H9 (cell line): ENCODE results near the gene CHD9NB. TPM values are rescaled to one million over a fixed set of nuclear protein-coding genes. Genes with fewer than 3 reads are reported as not detected.

ENCODE experiments used
- DNase-seq: peaks from one replicate; pipeline ENCODE4 v3.0.0-alpha.2; 2017
- H2AFZ ChIP-seq: one replicate; pipeline ENCODE4 v1.6.1; 2013; ENCODE audit warnings: mild to moderate bottlenecking, low read length, control low read depth, moderate library complexity
- H2AK5ac ChIP-seq: 2 replicates; pipeline ENCODE4 v1.6.1; 2013; ENCODE audit warnings: low read length, control low read depth, mixed read lengths; ENCODE audit not compliant: insufficient read length
- H2BK120ac ChIP-seq: one replicate; pipeline ENCODE4 v1.6.1; 2013; ENCODE audit warnings: low read depth, mild to moderate bottlenecking, low read length, control low read depth, inconsistent platforms; ENCODE audit not compliant: poor library complexity, severe bottlenecking
- H2BK12ac ChIP-seq: 2 replicates; pipeline ENCODE4 v1.6.1; 2013; ENCODE audit warnings: low read length, control low read depth, mixed read lengths, low read depth; ENCODE audit not compliant: insufficient read length
- H2BK15ac ChIP-seq: 2 replicates; pipeline ENCODE4 v1.6.1; 2013; ENCODE audit warnings: low read depth, low read length, control low read depth
- H2BK20ac ChIP-seq: one replicate; pipeline ENCODE4 v1.6.1; 2013; ENCODE audit warnings: low read depth, mild to moderate bottlenecking, low read length, control low read depth, inconsistent platforms; ENCODE audit not compliant: poor library complexity, severe bottlenecking
- H2BK5ac ChIP-seq: 2 replicates; pipeline ENCODE4 v1.6.1; 2013; ENCODE audit warnings: low read length, control low read depth, mixed read lengths; ENCODE audit not compliant: insufficient read length
- H3K14ac ChIP-seq: 2 replicates; pipeline ENCODE4 v1.6.1; 2013; ENCODE audit warnings: low read length, control low read depth; ENCODE audit not compliant: insufficient read depth
- H3K18ac ChIP-seq: 2 replicates; pipeline ENCODE4 v1.6.1; 2013; ENCODE audit warnings: low read depth, mild to moderate bottlenecking, mixed read lengths, low read length, control low read depth; ENCODE audit not compliant: insufficient read length
- H3K23ac ChIP-seq: 2 replicates; pipeline ENCODE4 v1.6.1; 2013; ENCODE audit warnings: low read length, control low read depth, mixed read lengths, low read depth; ENCODE audit not compliant: insufficient read length
- H3K23me2 ChIP-seq: 2 replicates; pipeline ENCODE4 v1.6.1; 2013; ENCODE audit warnings: low read depth, mild to moderate bottlenecking, mixed read lengths, low read length, control low read depth; ENCODE audit not compliant: insufficient read length, poor library complexity, severe bottlenecking
- H3K27ac ChIP-seq: 2 replicates; pipeline ENCODE4 v1.5.1; 2013; ENCODE audit warnings: low read length, control low read depth, mixed read lengths, low read depth; ENCODE audit not compliant: insufficient read length
- H3K27me3 ChIP-seq: 2 replicates; pipeline ENCODE4 v1.6.1; 2013; ENCODE audit warnings: low read length, control low read depth, inconsistent platforms; ENCODE audit not compliant: insufficient read depth
- H3K4ac ChIP-seq: 2 replicates; pipeline ENCODE4 v1.6.1; 2013; ENCODE audit warnings: low read depth, mild to moderate bottlenecking, control low read depth, inconsistent platforms, low read length, moderate library complexity
- H3K4me1 ChIP-seq: 2 replicates; pipeline ENCODE4 v1.6.1; 2013; ENCODE audit warnings: low read length, control low read depth, inconsistent platforms; ENCODE audit not compliant: insufficient read depth
- H3K4me2 ChIP-seq: 2 replicates; pipeline ENCODE4 v1.6.1; 2013; ENCODE audit warnings: low read length, control low read depth, mixed read lengths; ENCODE audit not compliant: insufficient read length, insufficient read depth
- H3K56ac ChIP-seq: 2 replicates; pipeline ENCODE4 v1.6.1; 2013; ENCODE audit warnings: low read depth, mild to moderate bottlenecking, mixed read lengths, low read length, control low read depth; ENCODE audit not compliant: insufficient read length
- H3K79me1 ChIP-seq: 2 replicates; pipeline ENCODE4 v1.6.1; 2013; ENCODE audit warnings: low read depth, mild to moderate bottlenecking, moderate library complexity, low read length, control low read depth, inconsistent platforms; ENCODE audit not compliant: insufficient read depth, poor library complexity, severe bottlenecking
- H3K79me2 ChIP-seq: 2 replicates; pipeline ENCODE4 v1.6.1; 2013; ENCODE audit warnings: low read length, control low read depth, inconsistent platforms; ENCODE audit not compliant: insufficient read depth
- H3K9ac ChIP-seq: 2 replicates; pipeline ENCODE4 v1.6.1; 2013; ENCODE audit warnings: low read length, control low read depth, mixed read lengths; ENCODE audit not compliant: insufficient read length; ENCODE audit errors: extremely low read depth
- H3K9me3 ChIP-seq: one replicate; pipeline ENCODE4 v1.6.1; 2013; ENCODE audit warnings: low read depth, low read length, inconsistent platforms; ENCODE audit not compliant: control insufficient read depth
- H3T11ph ChIP-seq: one replicate; pipeline ENCODE4 v1.6.1; 2013; ENCODE audit warnings: mild to moderate bottlenecking, low read length, control low read depth, inconsistent platforms
- H4K20me1 ChIP-seq: one replicate; pipeline ENCODE4 v1.6.1; 2013; ENCODE audit not compliant: control insufficient read depth, insufficient read length, insufficient read depth
- H4K5ac ChIP-seq: 2 replicates; pipeline ENCODE4 v1.6.1; 2013; ENCODE audit warnings: low read depth, mild to moderate bottlenecking, mixed read lengths, low read length, control low read depth; ENCODE audit not compliant: insufficient read length
- H4K8ac ChIP-seq: replicated peaks from 2 replicates; pipeline ENCODE4 v1.6.1; 2013; ENCODE audit warnings: low read length, control low read depth, mixed read lengths, low read depth; ENCODE audit not compliant: insufficient read length
- H4K91ac ChIP-seq: 2 replicates; pipeline ENCODE4 v1.6.1; 2013; ENCODE audit warnings: low read depth, mild to moderate bottlenecking, moderate library complexity, mixed read lengths, low read length, control low read depth; ENCODE audit not compliant: insufficient read length
- H3K27ac Mint-ChIP-seq, 3 experiments: 2 replicates in 2 of 3; 3 replicates in 1 of 3; pipeline ENCODE4 v1.8.0; 2020 to 2021; ENCODE audit warnings: mixed read lengths in 3 of 3, mild to moderate bottlenecking in 1 of 3, moderate library complexity in 1 of 3
- H3K27me3 Mint-ChIP-seq: 2 replicates; pipeline ENCODE4 v1.8.0; 2021; ENCODE audit warnings: low read depth, mild to moderate bottlenecking, moderate library complexity, mixed read lengths
- H3K36me3 Mint-ChIP-seq, 3 experiments: 2 replicates in 2 of 3; 3 replicates in 1 of 3; pipeline ENCODE4 v1.8.0; 2020 to 2021; ENCODE audit warnings: low read depth in 3 of 3, mixed read lengths in 3 of 3; ENCODE audit not compliant: insufficient read depth in 1 of 3
- H3K4me1 Mint-ChIP-seq, 2 experiments: 2 replicates each; pipeline ENCODE4 v1.8.0; 2020; ENCODE audit warnings: mixed read lengths in 2 of 2
- H3K4me3 Mint-ChIP-seq, 2 experiments: 2 replicates in 1 of 2; 3 replicates in 1 of 2; pipeline ENCODE4 v1.8.0; 2020 to 2021; ENCODE audit warnings: mild to moderate bottlenecking in 2 of 2, mixed read lengths in 2 of 2, moderate library complexity in 1 of 2
- H3K9me3 Mint-ChIP-seq, 2 experiments: 2 replicates in 1 of 2; 3 replicates in 1 of 2; pipeline ENCODE4 v1.8.0; 2020; ENCODE audit warnings: mild to moderate bottlenecking in 2 of 2, mixed read lengths in 2 of 2, moderate library complexity in 1 of 2
- WGBS: extraction: QIAGEN DNeasy Blood & Tissue Kit; methylation state at CpG from one replicate; pipeline ENCODE4 v1.1.7; 2013; ENCODE audit warnings: missing lambda C conversion rate, low lambda C conversion rate, mixed read lengths; ENCODE audit not compliant: insufficient read length; ENCODE audit errors: extremely low coverage; 5-methylcytosine and 5-hydroxymethylcytosine counted together
- total RNA-seq: library from RNA; stranded (reverse); gene quantifications from 2 replicates; pipeline ENCODE4 v1.2.1, GENCODE V29; 2021
- TF ChIP-seq, protein P1 (sequence below): fragments of 200-600 bp; sonication (generic); conservative IDR thresholded peaks from 3 replicates; pipeline ENCODE4 v1.8.0; 2021; ENCODE audit warnings: antibody characterized with exemption, mild to moderate bottlenecking

Gene CHD9NB
- total RNA-seq, 1 experiment from 2014 or later: 3.3 TPM

DNA sequence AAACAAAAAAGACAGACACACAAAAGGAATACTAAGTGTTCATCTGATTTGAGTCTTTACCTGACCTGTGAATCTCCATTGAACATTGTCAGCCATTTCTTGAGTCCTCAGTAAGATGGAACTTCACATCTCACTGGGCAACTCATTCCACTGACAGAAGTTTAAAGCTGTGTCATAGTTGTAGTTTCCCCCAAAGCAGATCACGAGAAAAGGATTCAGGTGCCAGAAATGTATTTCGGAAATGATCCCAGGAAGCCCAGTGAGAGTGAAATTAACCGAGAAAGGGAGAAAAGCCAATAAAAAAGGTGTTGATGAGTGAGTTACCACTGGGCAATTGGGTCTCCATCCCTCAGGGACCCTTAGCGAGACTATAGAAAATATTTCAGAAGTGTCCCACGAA, 8.6 kb upstream of the CHD9NB start:
- no peak overlapping the region for H3K9ac ChIP-seq
- no peak overlapping the region for H3K4ac ChIP-seq
- no CpG with 5 or more reads among the region's 5 CpGs for WGBS
- Mint-ChIP-seq H3K4me1 (peaks cover 20 to 24% of the 10 kb centered on the region in 2 experiments), H3K36me3 (peaks cover 0 to 4% (median 3%) of the 10 kb centered on the region in 3 experiments; a peak in 2 of 7 replicates), H3K9me3 (no peaks in the 10 kb centered on the region), H3K27ac (peak overlapping the region in 1 of 3 experiments; percentile 11; a peak in 3 of 7 replicates), H3K4me3 (no peak overlapping the region; a peak in 1 of 5 replicates), H3K27me3 (no peaks in the 10 kb centered on the region)
- no peak overlapping the region for H3K27ac ChIP-seq
- no peaks in the 10 kb centered on the region for H3K27me3 ChIP-seq
- H3K18ac ChIP-seq: no peak overlapping the region
- H3K9me3 ChIP-seq: no peaks in the 10 kb centered on the region
- no peak overlapping the region for H2AK5ac ChIP-seq
- H3T11ph ChIP-seq: no peak overlapping the region
- no peaks in the 10 kb centered on the region for H3K79me1 ChIP-seq
- H2BK15ac ChIP-seq: no peak overlapping the region
- no peak overlapping the region for H4K91ac ChIP-seq
- TF ChIP-seq, protein P1, sequence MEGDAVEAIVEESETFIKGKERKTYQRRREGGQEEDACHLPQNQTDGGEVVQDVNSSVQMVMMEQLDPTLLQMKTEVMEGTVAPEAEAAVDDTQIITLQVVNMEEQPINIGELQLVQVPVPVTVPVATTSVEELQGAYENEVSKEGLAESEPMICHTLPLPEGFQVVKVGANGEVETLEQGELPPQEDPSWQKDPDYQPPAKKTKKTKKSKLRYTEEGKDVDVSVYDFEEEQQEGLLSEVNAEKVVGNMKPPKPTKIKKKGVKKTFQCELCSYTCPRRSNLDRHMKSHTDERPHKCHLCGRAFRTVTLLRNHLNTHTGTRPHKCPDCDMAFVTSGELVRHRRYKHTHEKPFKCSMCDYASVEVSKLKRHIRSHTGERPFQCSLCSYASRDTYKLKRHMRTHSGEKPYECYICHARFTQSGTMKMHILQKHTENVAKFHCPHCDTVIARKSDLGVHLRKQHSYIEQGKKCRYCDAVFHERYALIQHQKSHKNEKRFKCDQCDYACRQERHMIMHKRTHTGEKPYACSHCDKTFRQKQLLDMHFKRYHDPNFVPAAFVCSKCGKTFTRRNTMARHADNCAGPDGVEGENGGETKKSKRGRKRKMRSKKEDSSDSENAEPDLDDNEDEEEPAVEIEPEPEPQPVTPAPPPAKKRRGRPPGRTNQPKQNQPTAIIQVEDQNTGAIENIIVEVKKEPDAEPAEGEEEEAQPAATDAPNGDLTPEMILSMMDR: no peak
- DNase-seq: no peak
- H3K4me1 ChIP-seq: 0 out of 2 replicates have a peak, but pooled peaks cover 2% of the 10 kb centered on the region
- no peak overlapping the region for H2BK120ac ChIP-seq
- no peaks in the 10 kb centered on the region for H4K20me1 ChIP-seq
- no peak overlapping the region for H4K8ac ChIP-seq
- H3K4me2 ChIP-seq: no peak overlapping the region
- no peak overlapping the region for H2BK5ac ChIP-seq
- no peaks in the 10 kb centered on the region for H3K23me2 ChIP-seq
- no peak overlapping the region for H4K5ac ChIP-seq
- no peak overlapping the region for H2AFZ ChIP-seq
- H2BK20ac ChIP-seq: no peak overlapping the region
- no peak overlapping the region for H2BK12ac ChIP-seq
- no peak overlapping the region for H3K23ac ChIP-seq
- peaks cover 1% of the 10 kb centered on the region for H3K79me2 ChIP-seq
- H3K56ac ChIP-seq: no peak overlapping the region
- no peak overlapping the region for H3K14ac ChIP-seq
